Measurements from ENCODE around the gene LIN7B. TPM values are rescaled to one million over a fixed set of nuclear protein-coding genes. Genes with fewer than 3 reads are reported as not detected.

LIN7B gene
- total and polyA plus RNA-seq, 9 donors: 9.6 to 14.4 (median 11.4) TPM

DNA sequence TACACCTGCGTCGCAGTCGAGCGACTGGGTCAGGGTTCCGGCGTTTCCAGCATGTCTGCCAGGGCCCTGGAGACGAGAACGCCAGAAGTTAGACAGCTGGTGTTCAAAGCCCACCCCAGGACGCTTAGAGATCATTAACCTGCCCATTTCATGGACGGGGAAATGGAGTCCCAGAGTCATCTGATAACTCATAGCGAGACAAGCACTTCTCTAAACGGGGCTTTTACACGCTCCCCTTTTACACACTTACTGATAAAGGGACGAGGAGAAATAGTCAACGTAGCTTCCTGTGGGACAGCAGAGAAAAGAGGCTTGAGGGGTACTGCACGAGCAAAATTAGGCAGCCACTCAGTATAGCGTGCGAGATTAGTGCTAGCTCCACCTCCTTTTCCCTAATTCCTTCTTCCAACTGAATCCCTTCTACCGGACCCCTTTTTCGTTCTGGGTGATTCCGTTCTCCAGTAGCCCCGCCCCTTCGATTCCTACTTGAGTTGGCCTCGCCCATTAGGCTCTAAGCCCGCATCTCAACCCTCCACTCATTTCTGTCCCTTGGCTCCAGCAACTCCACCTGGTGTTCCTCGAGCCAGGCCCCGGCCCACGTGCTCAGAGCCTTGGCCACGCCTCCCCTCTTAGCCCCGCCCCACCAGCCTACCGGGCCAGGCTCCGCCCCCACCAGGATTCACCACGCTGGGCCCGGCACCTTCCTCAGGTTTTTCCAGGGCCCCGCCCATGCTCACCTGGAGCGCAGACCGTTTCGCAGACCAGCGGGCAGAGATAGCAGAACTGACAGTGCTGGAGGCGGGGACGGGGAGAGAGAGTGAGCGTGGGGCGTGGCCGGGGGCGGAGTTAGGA is 37.3 kb downstream of the LIN7B start:
- Histone ChIP-seq H3K4me3 (ENCODE audit: low read length) (peak overlapping the region; percentile 95), H3K27me3 (ENCODE audit: control insufficient read depth, insufficient read depth, low read length) (no peaks in the 10 kb centered on the region), H3K27ac (ENCODE audit: low read length) (peak overlapping the region; percentile 91), H3K36me3 (ENCODE audit: control insufficient read depth, insufficient read depth, low read length) (peaks cover 3% of the 10 kb centered on the region), H3K4me1 (ENCODE audit: control insufficient read depth, insufficient read depth, low read length) (peaks cover 67% of the 10 kb centered on the region), H3K9me3 (replicated peaks; ENCODE audit: control insufficient read depth, low read depth, low read length) (no peaks in the 10 kb centered on the region)
- peak; percentile 84 for DNase-seq
- 4% methylated on average over 36 of the region's 45 CpGs for WGBS (ENCODE audit: insufficient coverage)

- Histone ChIP-seq H3K36me3 (ENCODE audit: control insufficient read depth, insufficient read depth, low read length) (peaks cover 3% of the 10 kb centered on the region), H3K27ac (ENCODE audit: low read length) (peak overlapping the region; percentile 91), H3K4me1 (ENCODE audit: control insufficient read depth, insufficient read depth, low read length) (peaks cover 70% of the 10 kb centered on the region), H3K9me3 (replicated peaks; ENCODE audit: control insufficient read depth, low read depth, low read length) (no peaks in the 10 kb centered on the region), H3K27me3 (ENCODE audit: control insufficient read depth, insufficient read depth, low read length) (no peaks in the 10 kb centered on the region), H3K4me3 (ENCODE audit: low read length) (peak overlapping the region; percentile 38)
- 21% methylated on average over 8 of the region's 10 CpGs for WGBS (ENCODE audit: insufficient coverage)
- DNase-seq: no peak
Observed at GRCh38 chr19:49152119-49152550, 38.0 kb downstream of the LIN7B start.

DNA sequence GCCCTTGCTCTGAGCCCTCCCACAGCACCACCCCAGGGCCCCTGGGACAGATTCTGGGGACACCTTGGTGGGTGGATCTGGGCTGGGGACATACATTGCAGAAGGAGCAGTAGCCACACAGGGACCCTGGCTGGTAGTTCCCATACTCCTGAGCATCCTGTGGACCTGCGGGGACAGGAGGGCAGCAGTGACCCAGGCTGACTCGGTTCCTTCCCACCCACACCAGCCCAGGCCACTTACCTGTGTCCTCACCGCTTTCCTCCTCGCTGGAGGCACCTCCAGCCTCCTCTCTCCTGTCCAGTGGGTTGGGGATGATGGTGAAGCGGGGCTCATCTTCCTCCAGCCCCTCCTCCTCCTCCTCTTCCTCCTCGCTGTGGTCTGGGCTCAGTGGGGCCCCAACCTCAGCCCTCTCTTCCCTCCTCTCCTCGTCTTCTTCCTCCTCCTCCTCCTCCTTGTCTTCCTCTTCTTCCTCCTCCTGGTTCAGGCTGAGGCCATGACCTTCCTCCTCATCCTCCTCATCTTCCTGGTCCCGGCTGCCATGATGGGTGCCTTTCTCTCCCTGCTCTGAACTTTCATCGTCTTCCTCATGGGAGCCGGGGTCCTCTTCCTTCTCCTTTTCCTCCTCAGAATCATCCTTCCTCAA is 39.1 kb downstream of the LIN7B start:
- H3K36me3 ChIP-seq (ENCODE audit: control insufficient read depth, insufficient read depth, low read length): peaks cover 3% of the 10 kb centered on the region
- H3K27ac ChIP-seq (ENCODE audit: low read length): peak overlapping the region; percentile 35
- DNase-seq: no peak
- WGBS (ENCODE audit: insufficient coverage): 86% methylated on average over 4 of the region's 10 CpGs
- peaks cover 71% of the 10 kb centered on the region for H3K4me1 ChIP-seq (ENCODE audit: control insufficient read depth, insufficient read depth, low read length)
- peak overlapping the region; percentile 45 for H3K4me3 ChIP-seq (ENCODE audit: low read length)
- no peaks in the 10 kb centered on the region for H3K9me3 ChIP-seq (replicated peaks; ENCODE audit: control insufficient read depth, low read depth, low read length)
- no peaks in the 10 kb centered on the region for H3K27me3 ChIP-seq (ENCODE audit: control insufficient read depth, insufficient read depth, low read length)

DNA sequence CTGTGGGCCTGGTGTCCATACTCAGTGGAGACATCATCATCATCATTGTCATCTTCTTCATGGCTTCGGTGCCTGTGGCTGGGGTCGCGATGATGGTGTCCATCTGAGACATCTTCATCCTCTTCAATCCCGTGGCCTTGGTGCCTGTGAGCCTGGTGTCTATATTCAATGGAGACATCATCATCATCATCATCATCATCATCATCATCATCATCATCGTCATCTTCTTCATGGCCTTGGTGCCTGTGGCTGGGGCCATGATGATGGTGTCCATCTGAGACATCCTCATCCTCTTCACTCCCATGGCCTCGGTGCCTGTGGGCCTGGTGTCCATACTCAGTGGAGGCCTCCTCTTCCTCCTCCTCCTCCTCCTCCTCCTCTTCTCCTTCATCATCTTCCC is 40.1 kb downstream of the LIN7B start:
- H3K27me3 ChIP-seq (ENCODE audit: control insufficient read depth, insufficient read depth, low read length): no peaks in the 10 kb centered on the region

GRCh38 chr19:49155005-49155819 is 41.0 kb downstream of the LIN7B start, which contains the start of gene HRC:
Gene HRC (minus strand): TSS chr19:49155396. CDS start chr19:49155237, 159 bp downstream.
- Histone ChIP-seq H3K4me1 (ENCODE audit: control insufficient read depth, insufficient read depth, low read length) (peaks cover 59% of the 10 kb centered on the region), H3K27me3 (ENCODE audit: control insufficient read depth, insufficient read depth, low read length) (no peaks in the 10 kb centered on the region), H3K27ac (ENCODE audit: low read length) (peak within 1 kb of the TSS; percentile 99), H3K9me3 (replicated peaks; ENCODE audit: control insufficient read depth, low read depth, low read length) (no peaks in the 10 kb centered on the region), H3K4me3 (ENCODE audit: low read length) (peak within 1 kb of the TSS; percentile 45), H3K36me3 (ENCODE audit: control insufficient read depth, insufficient read depth, low read length) (peaks cover 3% of the 10 kb centered on the region)
- peak; percentile 84 for DNase-seq
- whole genome bisulfite sequencing (ENCODE audit: insufficient coverage): 17% methylated on average over 18 of the region's 19 CpGs

More for the DNA sequence above, 40.1 kb downstream of the LIN7B start:
- Histone ChIP-seq H3K36me3 (ENCODE audit: control insufficient read depth, insufficient read depth, low read length) (peaks cover 3% of the 10 kb centered on the region), H3K4me1 (ENCODE audit: control insufficient read depth, insufficient read depth, low read length) (peaks cover 67% of the 10 kb centered on the region), H3K9me3 (replicated peaks; ENCODE audit: control insufficient read depth, low read depth, low read length) (no peaks in the 10 kb centered on the region), H3K4me3 (ENCODE audit: low read length) (peak overlapping the region; percentile 45), H3K27ac (ENCODE audit: low read length) (peak overlapping the region; percentile 99)
- DNase-seq: no peak
- WGBS (ENCODE audit: insufficient coverage): 100% methylated on average over 3 of the region's 6 CpGs

GRCh38 chr19:49155820-49156346 is 41.7 kb downstream of the LIN7B start:
- Histone ChIP-seq H3K27me3 (ENCODE audit: control insufficient read depth, insufficient read depth, low read length) (no peaks in the 10 kb centered on the region), H3K4me1 (ENCODE audit: control insufficient read depth, insufficient read depth, low read length) (peaks cover 56% of the 10 kb centered on the region), H3K4me3 (ENCODE audit: low read length) (peak overlapping the region; percentile 31), H3K9me3 (replicated peaks; ENCODE audit: control insufficient read depth, low read depth, low read length) (no peaks in the 10 kb centered on the region), H3K36me3 (ENCODE audit: control insufficient read depth, insufficient read depth, low read length) (peaks cover 3% of the 10 kb centered on the region), H3K27ac (ENCODE audit: low read length) (peak overlapping the region; percentile 99)
- 15% methylated on average over 2 of the region's 4 CpGs for WGBS (ENCODE audit: insufficient coverage)
- DNase-seq: peak; percentile 90

DNA sequence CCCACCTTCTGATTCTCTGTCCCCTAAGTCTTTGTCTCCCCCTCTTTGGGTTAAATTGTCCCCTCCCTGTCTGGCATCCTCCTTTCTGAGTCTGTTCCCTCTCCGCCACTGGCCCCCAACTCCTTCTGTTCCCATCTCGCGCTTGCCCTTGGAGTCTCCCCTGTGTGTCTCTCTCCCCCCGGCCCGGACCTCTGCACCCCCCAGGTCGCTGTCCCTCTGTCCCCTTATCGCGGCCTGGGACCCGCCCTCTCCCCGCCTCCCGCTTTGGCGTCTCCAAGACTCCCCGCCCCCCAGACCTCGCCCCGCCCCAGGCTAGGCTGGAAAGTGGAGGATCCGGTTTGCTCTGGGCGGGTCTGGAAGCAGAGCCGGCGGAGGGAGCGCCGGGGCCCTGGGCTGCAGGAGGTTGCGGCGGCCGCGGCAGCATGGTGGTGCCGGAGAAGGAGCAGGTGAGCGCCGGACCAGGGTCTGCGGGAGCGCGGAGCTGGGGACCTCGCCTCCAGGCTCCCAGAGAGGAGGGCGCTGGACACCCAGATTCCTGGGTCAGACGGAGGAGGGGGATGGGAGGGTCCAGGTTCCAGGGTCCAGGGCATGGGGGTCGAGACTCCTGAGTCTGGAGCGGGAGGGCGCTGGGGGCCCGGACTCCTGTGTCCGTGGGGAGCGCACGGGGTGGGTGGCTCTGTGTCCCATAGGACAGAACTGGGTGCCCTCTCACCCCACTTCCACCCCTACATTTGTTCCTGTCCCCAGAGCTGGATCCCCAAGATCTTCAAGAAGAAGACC is 43.5 kb downstream of the LIN7B start, which contains the start of gene TRPM4:
Gene TRPM4, plus strand, starts transcription at position 348 of the 780 bp plus-strand sequence. Its CDS starts 75 bp downstream, at position 423.
- Histone ChIP-seq H3K36me3 (ENCODE audit: control insufficient read depth, insufficient read depth, low read length) (no peaks in the 10 kb centered on the region), H3K27ac (ENCODE audit: low read length) (peak within 1 kb of the TSS; percentile 99), H3K27me3 (ENCODE audit: control insufficient read depth, insufficient read depth, low read length) (no peaks in the 10 kb centered on the region), H3K4me3 (ENCODE audit: low read length) (peak within 1 kb of the TSS; percentile 81), H3K4me1 (ENCODE audit: control insufficient read depth, insufficient read depth, low read length) (peaks cover 42% of the 10 kb centered on the region), H3K9me3 (replicated peaks; ENCODE audit: control insufficient read depth, low read depth, low read length) (no peaks in the 10 kb centered on the region)
- WGBS (ENCODE audit: insufficient coverage): under 1% methylated on average over 32 of the region's 41 CpGs
- DNase-seq: peak; percentile 96

- WGBS (ENCODE audit: insufficient coverage): 73% methylated on average over 13 of the region's 13 CpGs
- Histone ChIP-seq H3K4me1 (ENCODE audit: control insufficient read depth, insufficient read depth, low read length) (peaks cover 31% of the 10 kb centered on the region), H3K9me3 (replicated peaks; ENCODE audit: control insufficient read depth, low read depth, low read length) (no peaks in the 10 kb centered on the region), H3K27me3 (ENCODE audit: control insufficient read depth, insufficient read depth, low read length) (peaks cover 3% of the 10 kb centered on the region), H3K27ac (ENCODE audit: low read length) (no peak overlapping the region), H3K36me3 (ENCODE audit: control insufficient read depth, insufficient read depth, low read length) (no peaks in the 10 kb centered on the region), H3K4me3 (ENCODE audit: low read length) (no peak overlapping the region)
- DNase-seq: no peak
Observed at GRCh38 chr19:49160450-49161189, 46.5 kb downstream of the LIN7B start.
